Daoy (cell line): ENCODE measurements around the gene TRO. TPM values are rescaled to one million over a fixed set of nuclear protein-coding genes. Genes with fewer than 3 reads are reported as not detected.

Experiments
- DNase-seq: peaks from one replicate; pipeline ENCODE4 v3.0.0-alpha.2; 2015; ENCODE audit warnings: low read depth
- total RNA-seq: library from RNA; depleted of rRNA; stranded (reverse); fragments of >200 nt; shearing (Covaris generic); gene quantifications from 2 replicates; pipeline ENCODE4 v1.2.3, GENCODE V29; 2014; rRNA removed

TRO gene
- total RNA-seq, 1 experiment from 2014 or later = 12.3 TPM

DNA sequence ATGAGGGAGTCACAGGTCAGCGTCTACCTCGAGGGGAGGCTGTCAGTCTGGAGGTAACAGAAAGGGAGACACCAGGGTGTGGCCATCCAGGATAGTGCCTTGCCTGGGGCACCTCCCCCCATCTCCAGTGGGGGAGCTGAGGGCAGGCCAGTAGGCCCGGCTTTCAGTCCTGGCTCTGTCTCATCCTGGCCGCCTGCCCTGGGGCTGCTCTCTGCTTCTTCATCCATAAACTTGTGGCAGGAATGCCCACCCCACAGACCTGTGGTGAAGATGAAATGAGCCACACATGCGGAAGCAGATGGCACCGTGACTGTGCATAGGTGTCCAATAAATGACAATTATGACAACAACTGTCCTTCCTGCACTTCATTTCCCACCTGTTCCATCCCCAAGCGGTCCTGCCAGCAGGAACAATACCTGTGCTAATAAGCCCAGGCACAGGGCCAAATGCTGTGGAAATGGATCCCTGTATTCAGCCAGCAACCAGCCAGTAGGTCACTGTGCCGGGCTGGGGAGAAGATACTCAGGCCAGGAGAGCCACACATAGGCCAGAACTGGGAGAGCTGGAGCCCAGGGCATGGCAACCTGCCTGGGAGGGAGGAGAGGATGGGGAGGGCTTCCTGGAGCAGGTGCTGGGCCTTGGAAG, 30.2 kb downstream of the TRO start:
- DNase-seq = no peak

DNA sequence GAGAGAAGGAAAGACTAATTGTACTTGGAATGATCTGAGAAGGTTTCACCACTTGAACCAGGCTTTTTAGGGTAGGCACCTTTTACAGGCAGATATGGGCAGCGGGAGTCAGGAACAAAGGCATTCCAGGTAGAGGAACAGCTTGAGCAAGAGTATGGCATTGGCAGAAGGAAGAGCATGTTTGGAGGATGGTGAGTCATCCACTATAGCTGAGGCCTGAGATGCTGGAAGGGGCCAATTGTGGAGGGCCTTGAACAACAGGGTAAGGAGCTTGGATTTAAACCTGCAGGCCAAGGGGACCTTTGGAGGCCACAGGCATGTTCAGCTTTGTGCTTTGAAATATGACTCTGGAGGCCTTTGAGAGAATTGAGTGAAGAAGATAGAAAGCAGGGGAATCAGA, 41.1 kb downstream of the TRO start:
- no peak for DNase-seq

DNA sequence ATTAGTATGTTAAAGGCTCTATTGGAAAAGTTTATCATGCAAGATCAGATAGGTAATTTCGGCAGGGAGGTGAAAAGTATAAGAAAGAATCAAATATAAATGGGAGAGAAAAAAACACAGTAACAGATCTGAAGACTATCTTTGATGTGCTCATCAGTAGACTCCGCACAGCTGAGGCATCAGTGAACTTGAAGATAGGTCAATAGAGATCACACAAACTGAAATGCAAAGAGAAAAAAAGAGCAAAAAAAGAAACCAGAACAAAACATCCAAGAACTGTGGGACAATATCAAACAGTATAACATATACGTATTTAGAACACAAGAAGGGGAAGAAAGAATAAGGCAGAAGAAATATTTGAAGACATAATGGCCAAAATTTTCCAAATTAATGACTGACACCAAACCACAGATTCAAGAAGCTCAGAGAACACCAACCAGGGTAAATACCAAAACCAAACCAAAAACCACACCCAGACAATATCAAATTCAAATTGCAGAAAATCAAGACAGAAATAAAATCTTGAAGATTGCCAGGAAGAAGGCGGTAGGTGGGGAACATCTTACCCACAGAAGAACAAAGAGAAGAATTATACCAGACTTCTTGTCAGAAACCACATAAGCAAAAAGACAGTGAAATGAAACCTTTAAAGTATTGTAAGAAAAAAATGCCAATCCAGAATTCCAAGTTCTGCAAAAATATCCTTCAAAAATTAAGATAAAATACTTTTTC, 44.3 kb downstream of the TRO start:
- DNase-seq = no peak

DNA sequence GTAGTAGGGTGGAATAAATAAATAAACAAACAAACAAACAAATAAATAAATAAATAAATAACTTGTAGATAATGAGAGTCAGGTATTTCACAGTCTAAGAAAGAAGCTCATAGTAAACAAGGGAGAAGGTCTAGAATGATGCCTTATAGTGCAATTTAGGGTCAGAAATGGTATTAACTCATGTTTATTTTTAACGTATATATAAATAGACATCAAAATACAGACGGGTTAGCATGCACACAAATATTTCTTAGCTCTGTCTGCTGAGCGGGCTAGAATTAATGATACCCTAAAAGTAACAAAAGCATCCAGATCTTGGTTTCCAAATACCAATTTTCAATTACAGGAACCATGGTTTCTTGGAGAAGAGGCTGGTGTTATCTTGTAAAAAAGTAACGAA, 56.8 kb downstream of the TRO start:
- DNase-seq = no peak

DNA sequence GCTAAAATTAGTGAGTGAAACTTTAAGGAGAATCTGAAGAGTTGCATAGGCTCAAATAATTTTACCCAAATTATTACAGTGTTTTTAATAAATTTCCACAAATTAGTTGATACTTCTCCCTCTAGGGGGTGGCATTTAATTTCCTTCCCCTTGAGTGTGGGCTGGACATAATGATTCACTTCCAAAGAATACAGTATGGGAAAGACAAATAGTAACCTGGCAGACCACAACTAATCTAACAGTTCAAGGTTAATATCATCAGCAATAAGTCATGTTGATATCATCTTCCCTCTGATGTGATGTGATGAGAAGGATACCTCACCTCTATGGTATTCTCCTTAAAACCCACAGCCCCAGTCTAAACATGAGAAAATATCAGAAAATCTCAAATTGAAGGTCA, 57.8 kb downstream of the TRO start:
- peak; percentile 6 for DNase-seq

DNA sequence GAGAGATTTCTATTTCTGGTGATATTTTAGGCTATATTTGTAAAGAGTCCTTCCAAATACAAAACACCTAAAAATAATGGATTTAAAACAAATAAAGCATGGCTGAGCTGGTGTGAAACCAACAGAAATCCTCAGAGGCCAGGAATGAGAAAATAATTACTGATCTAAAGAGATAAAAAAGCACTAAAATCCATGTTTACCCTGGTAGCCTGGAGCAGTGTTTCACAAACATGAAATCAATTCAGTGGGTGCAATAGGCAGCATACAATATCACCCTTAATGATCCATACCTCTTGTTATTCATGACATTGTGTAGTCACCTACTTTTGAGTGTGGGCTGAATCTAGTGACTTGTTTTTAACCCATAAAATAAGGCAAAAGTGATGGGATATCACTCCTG, 58.8 kb downstream of the TRO start:
- DNase-seq = no peak

DNA sequence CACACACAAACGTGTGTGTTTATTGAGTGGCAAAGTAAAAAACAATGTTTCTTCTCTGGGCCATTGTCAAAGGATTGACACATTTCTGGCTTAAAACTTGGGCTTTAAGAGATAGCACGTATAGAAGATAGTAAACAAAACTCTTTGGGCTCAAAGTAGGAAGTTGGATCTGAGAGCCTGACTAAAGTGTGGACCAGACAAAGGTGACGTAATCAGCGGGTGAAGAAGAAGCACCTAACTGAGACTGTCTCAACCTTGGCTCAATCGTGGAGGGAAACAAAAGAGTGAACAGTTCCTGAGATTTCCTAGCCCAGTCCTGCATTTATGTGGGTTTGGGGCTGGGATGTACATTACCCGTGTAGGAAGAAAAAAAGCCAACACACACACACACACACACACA, 59.7 kb downstream of the TRO start:
- no peak for DNase-seq

Other genes with a start within 250 kb of the TRO start
- gene ITIH6, start 122.6 kb upstream of the TRO start, total RNA-seq = not detected in 2 replicates
- gene MAGED2, start 113.1 kb upstream of the TRO start, total RNA-seq = 109 and 130 TPM in 2 replicates
- not detected in 2 replicates for gene PFKFB1, start 73.4 kb downstream of the TRO start, total RNA-seq
- gene APEX2, start 79.5 kb downstream of the TRO start, total RNA-seq = 16.5 and 18.7 TPM in 2 replicates
- gene ALAS2, start 110.2 kb downstream of the TRO start, total RNA-seq = not detected in 2 replicates
- gene PAGE2B, start 154.2 kb downstream of the TRO start, total RNA-seq = 2.3 TPM in 1 of 2 replicates, not detected in the other
- gene PAGE2, start 168.2 kb downstream of the TRO start, total RNA-seq = 0.29 and 1.1 TPM in 2 replicates